Measurements from ENCODE around the gene CTIF.

DNA sequence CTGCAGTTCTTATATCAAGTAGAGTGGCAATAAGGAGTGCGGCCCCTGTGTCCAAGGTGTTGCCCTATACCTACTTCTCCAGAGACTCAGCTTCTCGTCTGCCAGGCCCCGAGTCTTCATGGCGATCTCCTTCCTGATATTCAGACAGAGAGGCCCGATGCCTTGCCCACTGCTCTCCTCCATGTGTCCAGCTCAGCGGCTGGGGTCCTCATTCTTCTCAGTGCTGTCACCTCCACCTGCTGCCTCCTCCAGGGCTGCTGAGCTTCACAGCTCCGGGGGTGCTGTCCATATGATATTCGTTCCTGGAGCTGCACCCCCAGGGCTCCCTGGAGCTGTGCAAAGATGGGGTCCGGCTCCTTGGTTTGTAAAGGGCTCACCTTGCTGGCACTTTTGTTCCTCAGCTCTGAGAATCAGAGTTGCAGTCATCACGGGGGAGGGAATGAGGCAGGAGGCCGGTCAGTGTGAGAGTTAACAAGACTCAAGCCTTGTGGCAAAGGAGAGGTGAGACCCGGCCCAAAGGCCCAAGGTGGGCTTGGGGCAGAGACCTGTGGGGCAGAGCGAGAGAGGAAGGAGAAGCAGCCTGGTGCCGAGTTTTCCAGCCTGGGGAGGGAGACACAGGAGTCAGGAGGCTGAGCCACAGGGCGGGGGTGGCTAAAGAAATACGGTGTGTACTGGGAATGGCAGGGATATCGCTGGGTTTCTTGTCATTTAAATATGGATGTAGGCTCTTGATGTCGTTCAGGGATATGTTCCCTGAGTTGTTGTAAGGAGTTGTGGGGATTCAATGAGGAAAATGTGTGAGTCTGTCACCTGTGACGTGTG lies 120.6 kb downstream of the CTIF start:
- TF ChIP-seq, protein P1, sequence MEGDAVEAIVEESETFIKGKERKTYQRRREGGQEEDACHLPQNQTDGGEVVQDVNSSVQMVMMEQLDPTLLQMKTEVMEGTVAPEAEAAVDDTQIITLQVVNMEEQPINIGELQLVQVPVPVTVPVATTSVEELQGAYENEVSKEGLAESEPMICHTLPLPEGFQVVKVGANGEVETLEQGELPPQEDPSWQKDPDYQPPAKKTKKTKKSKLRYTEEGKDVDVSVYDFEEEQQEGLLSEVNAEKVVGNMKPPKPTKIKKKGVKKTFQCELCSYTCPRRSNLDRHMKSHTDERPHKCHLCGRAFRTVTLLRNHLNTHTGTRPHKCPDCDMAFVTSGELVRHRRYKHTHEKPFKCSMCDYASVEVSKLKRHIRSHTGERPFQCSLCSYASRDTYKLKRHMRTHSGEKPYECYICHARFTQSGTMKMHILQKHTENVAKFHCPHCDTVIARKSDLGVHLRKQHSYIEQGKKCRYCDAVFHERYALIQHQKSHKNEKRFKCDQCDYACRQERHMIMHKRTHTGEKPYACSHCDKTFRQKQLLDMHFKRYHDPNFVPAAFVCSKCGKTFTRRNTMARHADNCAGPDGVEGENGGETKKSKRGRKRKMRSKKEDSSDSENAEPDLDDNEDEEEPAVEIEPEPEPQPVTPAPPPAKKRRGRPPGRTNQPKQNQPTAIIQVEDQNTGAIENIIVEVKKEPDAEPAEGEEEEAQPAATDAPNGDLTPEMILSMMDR (IDR thresholded peaks at IDR 0.05): no peak
- TF ChIP-seq POLR2A (IDR thresholded peaks at IDR 0.05): no peak
